SH-SY5Y (cell line): ENCODE results near the gene EMP2.

Experiments used
- GATA2 ChIP-seq: IDR thresholded peaks from 2 replicates; pipeline ENCODE4 v1.6.1; 2011; ENCODE audit warnings: mild to moderate bottlenecking, low read depth, low read length
- GATA3 ChIP-seq: IDR thresholded peaks from 2 replicates; pipeline ENCODE4 v1.6.1; 2011; ENCODE audit warnings: low read depth, mild to moderate bottlenecking, low read length, moderate library complexity

DNA sequence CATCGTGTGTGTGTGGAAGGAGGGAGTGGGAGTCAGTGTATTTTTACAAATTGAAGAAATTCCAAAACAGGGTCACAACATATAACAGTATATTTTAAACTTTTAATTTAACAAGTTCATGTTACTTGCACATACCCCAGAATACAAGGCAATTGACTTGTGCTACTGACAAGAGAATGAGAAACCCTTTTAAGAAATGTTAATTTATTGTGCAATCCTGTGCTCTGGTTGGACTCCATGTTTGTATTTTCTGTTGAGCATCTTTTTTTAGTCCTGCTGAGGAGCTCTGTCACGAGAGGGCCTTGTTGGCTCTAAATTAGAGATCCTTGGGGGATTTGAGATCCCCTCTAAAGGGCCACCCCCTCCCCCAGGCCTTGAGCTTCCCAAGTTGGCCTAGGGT lies 1.1 kb upstream of the EMP2 start:
- TF ChIP-seq GATA3 = no peak
- TF ChIP-seq GATA2 = no peak
